ENCODE measurements around the gene HOXD4. TPM values are rescaled to one million over a fixed set of nuclear protein-coding genes. Genes with fewer than 3 reads are reported as not detected.

The HOXD4 gene
- total RNA-seq (2012; rRNA removed) (not detected in 2 replicates), polyA plus RNA-seq (2012; rRNA removed) (not detected in 2 replicates), Bru-seq, nascent RNA (not detected), BruChase-seq, experiment 1, labeled RNA remaining after a 6-hour chase (not detected), BruChase-seq, experiment 2, labeled RNA remaining after a 2-hour chase (not detected)
- polyA plus RNA-seq (2012; cell fraction: cytosol; rRNA removed), result not detected in 2 replicates
- not detected in 2 replicates for polyA plus RNA-seq (2012; cell fraction: nucleus; rRNA removed; ENCODE audit: low replicate concordance)
- long read RNA-seq, result 0 reads

- Histone ChIP-seq H2AK9ac (replicated peaks; ENCODE audit: low read depth, low read length, poor library complexity) (no peak within 1 kb of the TSS), H2AK5ac (ENCODE audit: low read depth, low read length) (no peak within 1 kb of the TSS), H2BK20ac (ENCODE audit: low read depth, low read length) (no peak within 1 kb of the TSS), H3K4me3 (ENCODE audit: insufficient read depth, low read depth, low read length) (no peak within 1 kb of the TSS), H4K8ac (ENCODE audit: low read depth in 2 of 2, low read length in 2 of 2) (no peak within 1 kb of the TSS), H3K36me3 (ENCODE audit: control insufficient read depth, insufficient read depth, low read length) (no peaks in the 10 kb centered on the region), H4K91ac (ENCODE audit: insufficient read depth, low read depth, low read length) (no peak within 1 kb of the TSS), H4K5ac (ENCODE audit: low read depth, low read length) (no peak within 1 kb of the TSS), H3K27ac (ENCODE audit: insufficient read depth, low read length) (no peak within 1 kb of the TSS), H3K56ac (ENCODE audit: extremely low read depth, insufficient read depth, low read length) (no peak within 1 kb of the TSS), H2BK15ac (ENCODE audit: low read depth, low read length) (no peak within 1 kb of the TSS), H3K4me1 (ENCODE audit: control insufficient read depth, insufficient read depth, low read length) (no peaks in the 10 kb centered on the region), H3K18ac (ENCODE audit: low read depth, low read length) (no peak within 1 kb of the TSS), H2AFZ (replicated peaks; ENCODE audit: low read length, poor library complexity) (no peak within 1 kb of the TSS), H4K20me1 (ENCODE audit: insufficient read depth, low read length) (no peaks in the 10 kb centered on the region), H3K23ac (ENCODE audit: low read depth, low read length) (no peak within 1 kb of the TSS), H2BK120ac (ENCODE audit: low read depth, low read length) (no peak within 1 kb of the TSS), H3K9me1 (ENCODE audit: insufficient read depth, low read length) (no peaks in the 10 kb centered on the region), H3K27me3 (ENCODE audit: control insufficient read depth, insufficient read depth, low read length) (peaks cover 93% of the 10 kb centered on the region), H3K14ac (replicated peaks; ENCODE audit: low read depth, low read length) (no peak within 1 kb of the TSS), H3K4me2 (ENCODE audit: low read depth, low read length) (no peak within 1 kb of the TSS), H3K4ac (ENCODE audit: low read depth, low read length) (no peak within 1 kb of the TSS), H3K9me3 (ENCODE audit: control insufficient read depth, insufficient read depth, low read length) (peaks cover 9% of the 10 kb centered on the region), H2BK5ac (ENCODE audit: low read depth, low read length, poor library complexity, severe bottlenecking) (no peak within 1 kb of the TSS), H3K79me1 (ENCODE audit: low read depth in 1 of 2, low read length in 2 of 2) (no peaks in the 10 kb centered on the region), H3K9ac (ENCODE audit: low read depth, low read length) (no peak within 1 kb of the TSS)
- ChIA-PET POLR2A (ENCODE audit: unreplicated experiment) (no interaction called here), CTCF (no interaction called here)
- in situ Hi-C loops (cut with MboI; ENCODE audit: low sequenced_read_pairs), result no loop called here
- intact Hi-C loops (cut with micrococcal nuclease), result no loop called here
- WGBS, 2 experiments (ENCODE audit: extremely low coverage in 2 of 2, insufficient read length in 1 of 2), result 2% methylated on average over 14 of the region's 55 CpGs; no CpG with 5 or more reads in 1 of the 2 experiments
- BruUV-seq (replicated peaks), result no TSS peak
- TF ChIP-seq POLR2A (IDR thresholded peaks at IDR 0.05; ENCODE audit: low read depth, low read length), result no peak
- peak; percentile 37; the same call in 1 of the 2 replicates for TF ChIP-seq USF2 (IDR thresholded peaks at IDR 0.05; ENCODE audit: low read depth, low read length)
- ATAC-seq (ENCODE audit: low read depth) (no peak), DNase-seq (no peak)
- dilution Hi-C loops (cut with HindIII; ENCODE audit: low sequenced_read_pairs, unreplicated experiment), result no loop called here
Observed at GRCh38 chr2:176151442-176152287, at the start of gene HOXD4. Gene HOXD4, plus strand, starts transcription at chr2:176151550. Its CDS starts 84 bp downstream, at chr2:176151634.
